Measurements from ENCODE around the gene ACADS. TPM values are rescaled to one million over a fixed set of nuclear protein-coding genes. Genes with fewer than 3 reads are reported as not detected.

ACADS gene
- total RNA-seq, 1 donor from 2014 or later = 58.5 TPM

GRCh38 chr12:120720987-120721801, 4.4 kb upstream of the ACADS start:
- no peak for TF ChIP-seq CTCF (IDR thresholded peaks at IDR 0.05)
- Histone ChIP-seq H3K36me3 (peaks cover 61 to 73% of the 10 kb centered on the region in 2 donors), H3K4me1 (peaks cover 0 to 8% of the 10 kb centered on the region in 2 donors), H3K4me3 (no peak overlapping the region), H3K9me3 (no peaks in the 10 kb centered on the region), H3K27ac (no peak overlapping the region), H3K27me3 (no peaks in the 10 kb centered on the region)
- no peak for DNase-seq (ENCODE audit: low spot score in 2 of 2)
- intact Hi-C loops (cut with DNase I) = loop anchor here (10.0 kb wide), 1 partner anchor 254 kb away; the partner anchor contains the start of gene HNF1A

GRCh38 chr12:120721866-120722265, 3.8 kb upstream of the ACADS start:
- peaks cover 0 to 8% of the 10 kb centered on the region in 2 donors for H3K4me1 ChIP-seq
- no peak overlapping the region for H3K4me3 ChIP-seq
- no peak for TF ChIP-seq CTCF (IDR thresholded peaks at IDR 0.05)
- intact Hi-C loops (cut with DNase I) = loop anchor here (10.0 kb wide), 1 partner anchor 253 kb away; the partner anchor contains the start of gene HNF1A
- H3K36me3 ChIP-seq = peaks cover 54 to 66% of the 10 kb centered on the region in 2 donors
- H3K9me3 ChIP-seq = no peaks in the 10 kb centered on the region
- no peaks in the 10 kb centered on the region for H3K27me3 ChIP-seq
- no peak for DNase-seq (ENCODE audit: low spot score in 2 of 2)
- H3K27ac ChIP-seq = no peak overlapping the region

- no peaks in the 10 kb centered on the region for H3K27me3 ChIP-seq
- no peak overlapping the region for H3K4me3 ChIP-seq
- no peak for TF ChIP-seq CTCF (IDR thresholded peaks at IDR 0.05)
- H3K27ac ChIP-seq = no peak overlapping the region
- intact Hi-C loops (cut with DNase I) = loop anchor here (10.0 kb wide), 1 partner anchor 252 kb away; the partner anchor contains the start of gene HNF1A
- H3K36me3 ChIP-seq = peaks cover 45 to 57% of the 10 kb centered on the region in 2 donors
- H3K4me1 ChIP-seq = peaks cover 0 to 8% of the 10 kb centered on the region in 2 donors
- H3K9me3 ChIP-seq = no peaks in the 10 kb centered on the region
- no peak for DNase-seq (ENCODE audit: low spot score in 2 of 2)
Measured at GRCh38 chr12:120722784-120723183, 2.8 kb upstream of the ACADS start.

GRCh38 chr12:120724720-120725119, 906 bp upstream of the ACADS start:
- no peak for TF ChIP-seq CTCF (IDR thresholded peaks at IDR 0.05)
- Histone ChIP-seq H3K36me3 (peaks cover 30 to 41% of the 10 kb centered on the region in 2 donors), H3K4me1 (peaks cover 0 to 8% of the 10 kb centered on the region in 2 donors), H3K27ac (no peak overlapping the region), H3K4me3 (peak overlapping the region in 1 of 2 donors; percentile 75), H3K27me3 (no peaks in the 10 kb centered on the region), H3K9me3 (no peaks in the 10 kb centered on the region)
- no peak for DNase-seq (ENCODE audit: low spot score in 2 of 2)
- intact Hi-C loops (cut with DNase I) = loop anchor here (1.0 to 10.0 kb wide), 4 partner anchors 38 to 250 kb away; partner anchors contain the start of genes HNF1A and POP5

GRCh38 chr12:120725151-120725658, 421 bp upstream of the ACADS start:
- Histone ChIP-seq H3K4me3 (peak overlapping the region; percentile 75 to 91), H3K27ac (peak overlapping the region; percentile 83 to 85), H3K4me1 (peaks cover 0 to 8% of the 10 kb centered on the region in 2 donors), H3K36me3 (peaks cover 28 to 37% of the 10 kb centered on the region in 2 donors), H3K9me3 (no peaks in the 10 kb centered on the region), H3K27me3 (no peaks in the 10 kb centered on the region)
- TF ChIP-seq CTCF (IDR thresholded peaks at IDR 0.05) = no peak
- DNase-seq (ENCODE audit: low spot score in 2 of 2) = no peak
- intact Hi-C loops (cut with DNase I) = loop anchor here (1.0 to 10.0 kb wide), 4 partner anchors 39 to 250 kb away; partner anchors contain the start of genes HNF1A and POP5

All from ascending aorta (tissue), 2 donors.